Osteoblast (primary cell): ENCODE results near the gene ITGAE. TPM values are rescaled to one million over a fixed set of nuclear protein-coding genes. Genes with fewer than 3 reads are reported as not detected.
A peak's percentile ranks its signal among the peaks of the same experiment; 100 is the strongest.
"Not testable (repeated sequence)": the region's sequence is repeated elsewhere in the genome, so short reads cannot be mapped to it uniquely, and the experiment has no call there.

Experiments
- DNase-seq: peaks from one replicate; pipeline ENCODE4 v3.0.0; 2011; ENCODE audit warnings: low spot score, mixed read lengths; ENCODE audit not compliant: insufficient read length; ENCODE audit errors: missing footprints
- H2AFZ ChIP-seq: 2 replicates; pipeline ENCODE4 v1.6.0; 2011; ENCODE audit warnings: mild to moderate bottlenecking, low read length
- H3K27ac ChIP-seq: 2 replicates; pipeline ENCODE4 v1.5.1; 2011; ENCODE audit warnings: mild to moderate bottlenecking, low read depth, low read length, moderate library complexity
- H3K27me3 ChIP-seq: 2 replicates; pipeline ENCODE4 v1.6.0; 2012; ENCODE audit warnings: mild to moderate bottlenecking, control low read depth, inconsistent platforms, low read length, moderate library complexity; ENCODE audit not compliant: insufficient read depth
- H3K36me3 ChIP-seq: 2 replicates; pipeline ENCODE4 v1.5.1; 2011; ENCODE audit warnings: mild to moderate bottlenecking, low read length, control low read depth, moderate library complexity; ENCODE audit not compliant: insufficient read depth
- H3K4me1 ChIP-seq: 2 replicates; pipeline ENCODE4 v1.5.1; 2011; ENCODE audit warnings: mild to moderate bottlenecking, low read length, control low read depth, moderate library complexity; ENCODE audit not compliant: insufficient read depth
- H3K4me2 ChIP-seq: 2 replicates; pipeline ENCODE4 v1.6.0; 2011; ENCODE audit warnings: mild to moderate bottlenecking, low read length; ENCODE audit not compliant: insufficient read depth
- H3K4me3 ChIP-seq: fragments of 200-600 bp; sonication (generic); 3 replicates; pipeline ENCODE4 v1.5.1; 2012; ENCODE audit warnings: mild to moderate bottlenecking, low read length, inconsistent platforms; ENCODE audit not compliant: insufficient read depth
- H3K79me2 ChIP-seq: 2 replicates; pipeline ENCODE4 v1.6.0; 2012; ENCODE audit warnings: mild to moderate bottlenecking, low read length, control low read depth, inconsistent platforms; ENCODE audit not compliant: insufficient read depth
- H3K9me3 ChIP-seq: 2 replicates; pipeline ENCODE4 v1.5.1; 2011; ENCODE audit warnings: low read depth, low read length, control low read depth
- H4K20me1 ChIP-seq: 2 replicates; pipeline ENCODE4 v1.6.0; 2012; ENCODE audit warnings: mild to moderate bottlenecking, low read length, control low read depth; ENCODE audit not compliant: insufficient read depth
- CTCF ChIP-seq: IDR thresholded peaks from 2 replicates; pipeline ENCODE4 v1.5.1; 2011; ENCODE audit warnings: mild to moderate bottlenecking, low read depth, low read length, moderate library complexity; ENCODE audit errors: extremely low read depth
- total RNA-seq: library from RNA; depleted of rRNA; stranded (reverse); fragments of >200 nt; gene quantifications from 2 replicates; pipeline ENCODE4 v1.2.3, GENCODE V29; 2012

Gene ITGAE
- total RNA-seq, 1 donor, result 10.5 TPM

GRCh38 chr17:3846437-3847164 is 45.6 kb upstream of the ITGAE start:
- Histone ChIP-seq H3K79me2 (peaks cover 43% of the 10 kb centered on the region), H3K27ac (no peak overlapping the region), H2AFZ (peak overlapping the region; percentile 89), H3K27me3 (no peaks in the 10 kb centered on the region), H3K4me1 (peaks cover 5% of the 10 kb centered on the region), H3K9me3 (no peaks in the 10 kb centered on the region), H3K4me3 (peak overlapping the region; percentile 95), H3K4me2 (peak overlapping the region; percentile 76), H4K20me1 (peaks cover 23% of the 10 kb centered on the region), H3K36me3 (peaks cover 23% of the 10 kb centered on the region)
- TF ChIP-seq CTCF, result no peak
- DNase-seq, result no peak

GRCh38 chr17:3845621-3846436 is 44.8 kb upstream of the ITGAE start, which contains the start of gene NCBP3:
Gene NCBP3, minus strand, starts transcription at chr17:3846246. Its CDS starts 23 bp downstream, at chr17:3846223.
- DNase-seq, result peak; percentile 100
- peak within 1 kb of the TSS; percentile 89 for H2AFZ ChIP-seq
- peak; percentile 74 for TF ChIP-seq CTCF

GRCh38 chr17:3845291-3845620 is 44.3 kb upstream of the ITGAE start:
- peak; percentile 93 for DNase-seq
- H3K27ac ChIP-seq, result peak overlapping the region; percentile 60
- H3K4me1 ChIP-seq, result peaks cover 5% of the 10 kb centered on the region
- peak overlapping the region; percentile 95 for H3K4me3 ChIP-seq
- no peak for TF ChIP-seq CTCF
- H3K79me2 ChIP-seq, result peaks cover 54% of the 10 kb centered on the region
- H3K4me2 ChIP-seq, result peak overlapping the region; percentile 90
- H2AFZ ChIP-seq, result peak overlapping the region; percentile 88
- H3K9me3 ChIP-seq, result no peaks in the 10 kb centered on the region
- peaks cover 36% of the 10 kb centered on the region for H3K36me3 ChIP-seq
- no peaks in the 10 kb centered on the region for H3K27me3 ChIP-seq
- H4K20me1 ChIP-seq, result peaks cover 31% of the 10 kb centered on the region

More at GRCh38 chr17:3845621-3846436, 44.8 kb upstream of the ITGAE start, which contains the start of gene NCBP3:
- Histone ChIP-seq H4K20me1 (peaks cover 26% of the 10 kb centered on the region), H3K4me3 (peak within 1 kb of the TSS; percentile 95), H3K4me1 (peaks cover 5% of the 10 kb centered on the region), H3K36me3 (peaks cover 30% of the 10 kb centered on the region), H3K9me3 (no peaks in the 10 kb centered on the region), H3K4me2 (peak within 1 kb of the TSS; percentile 90), H3K79me2 (peaks cover 49% of the 10 kb centered on the region), H3K27ac (peak within 1 kb of the TSS; percentile 60), H3K27me3 (no peaks in the 10 kb centered on the region)

- H3K4me1 ChIP-seq, H3K9me3 ChIP-seq, H3K27ac ChIP-seq, H3K27me3 ChIP-seq, H2AFZ ChIP-seq, DNase-seq, H3K4me3 ChIP-seq: not testable (repeated sequence)
- Histone ChIP-seq H3K4me2 (peak overlapping the region; percentile 90), H4K20me1 (peaks cover 31% of the 10 kb centered on the region), H3K36me3 (peaks cover 43% of the 10 kb centered on the region), H3K79me2 (peaks cover 61% of the 10 kb centered on the region)
Observed at GRCh38 chr17:3844556-3844955, 43.6 kb upstream of the ITGAE start.
